Measurements from ENCODE around the gene PSMD13. TPM values are rescaled to one million over a fixed set of nuclear protein-coding genes. Genes with fewer than 3 reads are reported as not detected.

PSMD13 gene
- total and polyA plus RNA-seq, 2 of the 4 experiments (the other 2 are of a cell fraction): 177 to 217 TPM

- WGBS, 2 experiments (ENCODE audit: extremely low coverage in 2 of 2, insufficient read length in 1 of 2): 91% methylated on average over 25 of the region's 29 CpGs; no CpG with 5 or more reads in 1 of the 2 experiments
- no peak overlapping the region for H2BK15ac ChIP-seq (ENCODE audit: low read depth, low read length)
- peaks cover 0 to 16% of the 10 kb centered on the region in 2 experiments; a peak in 2 of 4 replicates for H3K79me1 ChIP-seq (ENCODE audit: low read depth in 1 of 2, low read length in 2 of 2)
- H3K27ac ChIP-seq (ENCODE audit: insufficient read depth, low read length): no peak overlapping the region
- H4K8ac ChIP-seq (ENCODE audit: low read depth in 2 of 2, low read length in 2 of 2): no peak overlapping the region
- no peak overlapping the region for H3K9ac ChIP-seq (ENCODE audit: low read depth, low read length)
- BruUV-seq (replicated peaks): no TSS peak
- no peak overlapping the region for H3K4me3 ChIP-seq (ENCODE audit: insufficient read depth, low read depth, low read length)
- intact Hi-C loops (cut with micrococcal nuclease): no loop called here
- no peak overlapping the region for H3K4me2 ChIP-seq (ENCODE audit: low read depth, low read length)
- no peak overlapping the region for H2AFZ ChIP-seq (replicated peaks; ENCODE audit: low read length, poor library complexity)
- no peak overlapping the region for H2AK5ac ChIP-seq (ENCODE audit: low read depth, low read length)
- POLR2A ChIA-PET (ENCODE audit: unreplicated experiment): no interaction called here
- H3K36me3 ChIP-seq (ENCODE audit: control insufficient read depth, insufficient read depth, low read length): peaks cover 35% of the 10 kb centered on the region
- no peak for DNase-seq
- H3K14ac ChIP-seq (replicated peaks; ENCODE audit: low read depth, low read length): no peak overlapping the region
- H3K27me3 ChIP-seq (ENCODE audit: control insufficient read depth, insufficient read depth, low read length): no peaks in the 10 kb centered on the region
- H3K4ac ChIP-seq (ENCODE audit: low read depth, low read length): no peak overlapping the region
- H2BK120ac ChIP-seq (ENCODE audit: low read depth, low read length): no peak overlapping the region
- no peak overlapping the region for H4K5ac ChIP-seq (ENCODE audit: low read depth, low read length)
- H2BK5ac ChIP-seq (ENCODE audit: low read depth, low read length, poor library complexity, severe bottlenecking): no peak overlapping the region
- dilution Hi-C loops (cut with HindIII; ENCODE audit: low sequenced_read_pairs, unreplicated experiment): no loop called here
- no peak overlapping the region for H3K56ac ChIP-seq (ENCODE audit: extremely low read depth, insufficient read depth, low read length)
- no peak overlapping the region for H3K18ac ChIP-seq (ENCODE audit: low read depth, low read length)
- no peak overlapping the region for H4K91ac ChIP-seq (ENCODE audit: insufficient read depth, low read depth, low read length)
- H4K20me1 ChIP-seq (ENCODE audit: insufficient read depth, low read length): peaks cover 14% of the 10 kb centered on the region; the same call in 1 of the 2 replicates
- ATAC-seq (ENCODE audit: low read depth): no peak
- H3K9me1 ChIP-seq (ENCODE audit: insufficient read depth, low read length): peaks cover 5% of the 10 kb centered on the region; the same call in 1 of the 2 replicates
- H3K23ac ChIP-seq (ENCODE audit: low read depth, low read length): no peak overlapping the region
- H3K4me1 ChIP-seq (ENCODE audit: control insufficient read depth, insufficient read depth, low read length): peaks cover 10% of the 10 kb centered on the region
- in situ Hi-C loops (cut with MboI; ENCODE audit: low sequenced_read_pairs): no loop called here
- CTCF ChIA-PET: no interaction called here
- peak overlapping the region; percentile 33 for H2AK9ac ChIP-seq (replicated peaks; ENCODE audit: low read depth, low read length, poor library complexity)
- H2BK20ac ChIP-seq (ENCODE audit: low read depth, low read length): no peak overlapping the region
- H3K9me3 ChIP-seq (ENCODE audit: control insufficient read depth, insufficient read depth, low read length): no peaks in the 10 kb centered on the region
- TF ChIP-seq RCOR1 (IDR thresholded peaks at IDR 0.05; ENCODE audit: insufficient replicate concordance, low read length) (no peak), NFE2L2 (IDR thresholded peaks at IDR 0.05; ENCODE audit: low read depth, low read length) (no peak), CTCF (conservative IDR thresholded peaks at IDR 0.05; ENCODE audit: low read depth, low read length) (no peak), SMC3 (IDR thresholded peaks at IDR 0.05; ENCODE audit: low read depth, low read length) (no peak), CEBPB (IDR thresholded peaks at IDR 0.05; ENCODE audit: low read depth, low read length) (no peak), POLR2A (IDR thresholded peaks at IDR 0.05; ENCODE audit: low read depth, low read length) (no peak), MAFK (IDR thresholded peaks at IDR 0.05; ENCODE audit: low read depth, low read length) (no peak), USF2 (IDR thresholded peaks at IDR 0.05; ENCODE audit: low read depth, low read length) (no peak), CHD1 (IDR thresholded peaks at IDR 0.05; ENCODE audit: low read depth, low read length) (no peak), RFX5 (IDR thresholded peaks at IDR 0.05; ENCODE audit: low read depth, low read length) (no peak), BHLHE40 (IDR thresholded peaks at IDR 0.05; ENCODE audit: low read depth, low read length) (no peak), RAD21 (IDR thresholded peaks at IDR 0.05; ENCODE audit: low read length) (no peak), FOS (IDR thresholded peaks at IDR 0.05; ENCODE audit: low read depth, low read length) (no peak), ELK1 (IDR thresholded peaks at IDR 0.05; ENCODE audit: borderline replicate concordance, low read depth, low read length) (no peak), MAZ (IDR thresholded peaks at IDR 0.05; ENCODE audit: borderline replicate concordance, low read depth, low read length) (no peak)
Measured at GRCh38 chr11:218815-219593, 17.8 kb upstream of the PSMD13 start.
